Endodermal cell (in vitro differentiated cells): Measurements from ENCODE around the gene TYK2. TPM values are rescaled to one million over a fixed set of nuclear protein-coding genes. Genes with fewer than 3 reads are reported as not detected.

Experiments used
- DNase-seq: peaks from one replicate; pipeline ENCODE4 v3.0.0-alpha.2; 2017
- H3K27ac ChIP-seq: 2 replicates; pipeline ENCODE4 v1.5.1; 2013; ENCODE audit warnings: mild to moderate bottlenecking, low read depth, low read length, moderate library complexity
- H3K27me3 ChIP-seq: 2 replicates; pipeline ENCODE4 v1.6.1; 2013; ENCODE audit warnings: mild to moderate bottlenecking, low read length, moderate library complexity; ENCODE audit not compliant: insufficient read depth, control insufficient read depth, poor library complexity, severe bottlenecking
- H3K36me3 ChIP-seq: 2 replicates; pipeline ENCODE4 v1.7.0; 2013; ENCODE audit warnings: mild to moderate bottlenecking, low read length, moderate library complexity; ENCODE audit not compliant: control insufficient read depth, insufficient read depth
- H3K4me1 ChIP-seq: one replicate; pipeline ENCODE4 v1.7.0; 2013; ENCODE audit warnings: low read length; ENCODE audit not compliant: control insufficient read depth, insufficient read depth
- H3K4me3 ChIP-seq: 2 replicates; pipeline ENCODE4 v1.5.1; 2013; ENCODE audit warnings: mild to moderate bottlenecking, low read length, moderate library complexity
- H3K9ac ChIP-seq: 2 replicates; pipeline ENCODE4 v1.6.1; 2013; ENCODE audit warnings: mild to moderate bottlenecking, low read length, moderate library complexity; ENCODE audit not compliant: poor library complexity, severe bottlenecking; ENCODE audit errors: extremely low read depth
- H3K9me3 ChIP-seq: 2 replicates; pipeline ENCODE4 v1.6.1; 2013; ENCODE audit warnings: mild to moderate bottlenecking, low read length, moderate library complexity; ENCODE audit not compliant: control insufficient read depth
- H3K27ac Mint-ChIP-seq: 2 replicates; pipeline ENCODE4 v1.8.0; 2020; ENCODE audit warnings: mixed read lengths
- H3K27me3 Mint-ChIP-seq: 2 replicates; pipeline ENCODE4 v1.8.0; 2021; ENCODE audit warnings: mild to moderate bottlenecking, mixed read lengths; ENCODE audit not compliant: insufficient read depth
- H3K36me3 Mint-ChIP-seq: 2 replicates; pipeline ENCODE4 v1.8.0; 2020; ENCODE audit warnings: low read depth, mixed read lengths
- H3K4me1 Mint-ChIP-seq: 2 replicates; pipeline ENCODE4 v1.8.0; 2020; ENCODE audit warnings: mixed read lengths
- H3K4me3 Mint-ChIP-seq: 2 replicates; pipeline ENCODE4 v1.8.0; 2020; ENCODE audit warnings: mild to moderate bottlenecking, moderate library complexity, mixed read lengths
- H3K9me3 Mint-ChIP-seq: 2 replicates; pipeline ENCODE4 v1.8.0; 2020; ENCODE audit warnings: mild to moderate bottlenecking, mixed read lengths
- WGBS, 2 experiments: methylation state at CpG; one replicate each; pipeline versions ENCODE4 v1.1.5 to v1.1.7; 2013; ENCODE audit warnings: missing lambda C conversion rate in 2 of 2, mixed read lengths in 1 of 2; ENCODE audit not compliant: insufficient coverage in 1 of 2, insufficient read length in 1 of 2; 5-methylcytosine and 5-hydroxymethylcytosine counted together
- total RNA-seq, 2 donors: library from RNA; stranded (reverse); fragmentation: NEBNext Ultra II Directional in 1 of 2; extraction: Animal tissue kit (Norgen Biotek cat#: 25700) in 1 of 2; gene quantifications; 2 replicates in 1 of 2; 3 replicates in 1 of 2; pipeline ENCODE4 v1.2.1, GENCODE V29; 2021
- TF ChIP-seq, protein P1 (sequence below): fragments of 200-600 bp; sonication (generic); conservative IDR thresholded peaks from 2 replicates; pipeline ENCODE4 v1.5.0; 2021; ENCODE audit warnings: antibody characterized with exemption, mild to moderate bottlenecking

The TYK2 gene
- total RNA-seq, 2 donors from 2014 or later, result 63.5 to 65.8 TPM

DNA sequence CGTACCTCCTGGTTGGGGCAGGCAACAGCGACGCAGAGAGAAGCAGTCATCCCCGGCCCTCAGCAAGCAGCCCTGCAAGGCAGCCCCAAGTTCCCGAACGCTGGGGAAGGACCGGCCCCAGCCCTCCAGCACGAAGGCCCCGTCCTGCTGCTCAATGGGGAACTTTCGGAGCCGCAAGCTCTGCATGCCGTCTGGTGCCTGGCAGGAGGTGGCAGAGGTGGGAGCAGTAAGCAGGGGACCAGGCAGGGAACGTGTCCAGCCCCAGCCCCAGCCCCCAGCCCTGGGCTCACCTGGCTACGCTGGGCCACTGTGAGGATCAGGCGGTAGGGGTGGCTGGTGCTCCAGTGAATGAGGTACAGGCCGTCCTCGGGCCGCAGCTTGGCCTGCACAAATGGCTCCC, 18.1 kb downstream of the TYK2 start:
- Mint-ChIP-seq H3K4me3 (no peak overlapping the region), H3K27ac (no peak overlapping the region), H3K27me3 (no peaks in the 10 kb centered on the region), H3K36me3 (peaks cover 46% of the 10 kb centered on the region), H3K9me3 (no peaks in the 10 kb centered on the region), H3K4me1 (no peaks in the 10 kb centered on the region)
- H3K9me3 ChIP-seq, result no peaks in the 10 kb centered on the region
- DNase-seq, result no peak
- no peak overlapping the region for H3K4me3 ChIP-seq
- peaks cover 22% of the 10 kb centered on the region for H3K36me3 ChIP-seq
- no peaks in the 10 kb centered on the region for H3K27me3 ChIP-seq
- H3K4me1 ChIP-seq, result no peaks in the 10 kb centered on the region
- no peak overlapping the region for H3K9ac ChIP-seq
- no peak overlapping the region for H3K27ac ChIP-seq
- 93 to 96% methylated on average over 10 to 18 of the region's 18 CpGs for WGBS, 2 experiments
- TF ChIP-seq, protein P1, sequence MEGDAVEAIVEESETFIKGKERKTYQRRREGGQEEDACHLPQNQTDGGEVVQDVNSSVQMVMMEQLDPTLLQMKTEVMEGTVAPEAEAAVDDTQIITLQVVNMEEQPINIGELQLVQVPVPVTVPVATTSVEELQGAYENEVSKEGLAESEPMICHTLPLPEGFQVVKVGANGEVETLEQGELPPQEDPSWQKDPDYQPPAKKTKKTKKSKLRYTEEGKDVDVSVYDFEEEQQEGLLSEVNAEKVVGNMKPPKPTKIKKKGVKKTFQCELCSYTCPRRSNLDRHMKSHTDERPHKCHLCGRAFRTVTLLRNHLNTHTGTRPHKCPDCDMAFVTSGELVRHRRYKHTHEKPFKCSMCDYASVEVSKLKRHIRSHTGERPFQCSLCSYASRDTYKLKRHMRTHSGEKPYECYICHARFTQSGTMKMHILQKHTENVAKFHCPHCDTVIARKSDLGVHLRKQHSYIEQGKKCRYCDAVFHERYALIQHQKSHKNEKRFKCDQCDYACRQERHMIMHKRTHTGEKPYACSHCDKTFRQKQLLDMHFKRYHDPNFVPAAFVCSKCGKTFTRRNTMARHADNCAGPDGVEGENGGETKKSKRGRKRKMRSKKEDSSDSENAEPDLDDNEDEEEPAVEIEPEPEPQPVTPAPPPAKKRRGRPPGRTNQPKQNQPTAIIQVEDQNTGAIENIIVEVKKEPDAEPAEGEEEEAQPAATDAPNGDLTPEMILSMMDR, result no peak

DNA sequence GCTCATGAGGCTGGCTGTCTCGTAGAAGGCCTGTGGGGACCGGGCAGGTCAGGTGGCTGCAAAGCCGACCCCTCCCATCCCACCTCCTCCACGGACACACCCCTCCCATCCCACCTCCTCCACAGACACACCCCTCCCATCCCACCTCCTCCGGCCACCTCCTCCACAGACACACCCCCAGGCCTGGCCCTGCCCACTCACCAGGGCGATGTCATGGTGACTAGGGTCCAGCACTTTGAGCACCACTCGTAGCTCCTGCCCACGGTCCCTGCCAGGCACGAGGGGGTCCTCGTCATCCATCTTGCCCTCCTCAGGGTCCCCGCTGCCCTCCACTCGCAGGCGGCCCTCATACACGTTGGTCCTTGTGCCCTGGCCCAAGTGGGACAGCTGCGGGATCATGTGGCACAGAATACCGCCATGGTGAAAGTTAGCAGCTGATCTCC, 18.8 kb downstream of the TYK2 start:
- WGBS, 2 experiments, result 87 to 96% methylated on average over 9 to 16 of the region's 16 CpGs
- Histone ChIP-seq H3K9ac (no peak overlapping the region), H3K4me1 (no peaks in the 10 kb centered on the region), H3K4me3 (no peak overlapping the region), H3K9me3 (no peaks in the 10 kb centered on the region), H3K36me3 (peaks cover 22% of the 10 kb centered on the region), H3K27ac (no peak overlapping the region), H3K27me3 (no peaks in the 10 kb centered on the region)
- Mint-ChIP-seq H3K4me1 (no peaks in the 10 kb centered on the region), H3K4me3 (no peak overlapping the region), H3K9me3 (no peaks in the 10 kb centered on the region), H3K27me3 (no peaks in the 10 kb centered on the region), H3K27ac (no peak overlapping the region), H3K36me3 (peaks cover 42% of the 10 kb centered on the region)
- DNase-seq, result peak; percentile 53
- TF ChIP-seq, protein P1, result no peak

DNA sequence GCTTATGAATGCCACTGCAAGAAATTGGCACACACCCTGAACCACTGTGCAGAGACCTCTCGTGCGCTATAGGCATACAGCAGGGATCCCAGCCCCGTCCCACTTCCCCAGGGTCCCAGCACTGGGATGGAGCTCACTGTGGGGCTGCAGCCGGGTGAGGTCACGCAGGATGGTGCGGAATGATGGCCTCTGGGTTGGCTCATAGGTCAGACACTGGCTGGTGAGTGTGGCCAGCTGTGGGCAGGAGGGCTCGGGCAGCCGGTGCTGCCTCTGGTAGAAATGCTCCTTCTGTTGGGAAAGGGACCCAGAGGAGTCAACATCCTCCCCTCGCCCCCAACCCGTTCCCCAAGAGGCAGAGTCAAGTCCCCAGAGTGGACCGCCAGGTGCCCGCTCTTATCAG, 23.9 kb downstream of the TYK2 start:
- Histone ChIP-seq H3K36me3 (peaks cover 7% of the 10 kb centered on the region), H3K4me1 (no peaks in the 10 kb centered on the region), H3K4me3 (no peak overlapping the region), H3K27ac (no peak overlapping the region), H3K9ac (no peak overlapping the region), H3K27me3 (no peaks in the 10 kb centered on the region), H3K9me3 (no peaks in the 10 kb centered on the region)
- Mint-ChIP-seq H3K4me3 (no peak overlapping the region), H3K27me3 (no peaks in the 10 kb centered on the region), H3K36me3 (peaks cover 29% of the 10 kb centered on the region), H3K27ac (no peak overlapping the region), H3K4me1 (peaks cover 10% of the 10 kb centered on the region), H3K9me3 (no peaks in the 10 kb centered on the region)
- DNase-seq, result no peak
- WGBS, 2 experiments, result 94 to 100% methylated on average over 10 to 12 of the region's 12 CpGs
- TF ChIP-seq, protein P1, result no peak
